Smooth muscle cell of the coronary artery (primary cell): ENCODE measurements around the gene TRPV2. TPM values are rescaled to one million over a fixed set of nuclear protein-coding genes. Genes with fewer than 3 reads are reported as not detected.

Experiments used
- total RNA-seq: library from RNA; depleted of rRNA; stranded (reverse); fragments of >200 nt; gene quantifications from 2 replicates; pipeline ENCODE4 v1.2.3, GENCODE V29; 2014; ENCODE audit warnings: low replicate concordance

Gene TRPV2
- 53.1 and 92.7 TPM in 2 replicates for total RNA-seq

GRCh38 chr17:16415031-16415924 lies at the start of gene TRPV2:
Gene TRPV2, plus strand, starts transcription at chr17:16415571. Its CDS starts 2,098 bp downstream, at chr17:16417669.

GRCh38 chr17:16380640-16381495 lies 34.5 kb upstream of the TRPV2 start, which contains the start of gene UBB:
Gene UBB, plus strand, starts transcription at chr17:16381091. Its CDS starts 817 bp downstream, at chr17:16381908.

Other genes with a start within 250 kb of the TRPV2 start
- gene NCOR1, start 200.0 kb upstream of the TRPV2 start, total RNA-seq = 60.7 and 66.1 TPM in 2 replicates
- gene PIGL, start 198.4 kb upstream of the TRPV2 start, total RNA-seq = 9.2 and 12.6 TPM in 2 replicates
- gene CENPV, start 62.1 kb upstream of the TRPV2 start, total RNA-seq = 4.8 and 28.1 TPM in 2 replicates
- gene UBB, start 34.5 kb upstream of the TRPV2 start, total RNA-seq = 3,973 and 7,249 TPM in 2 replicates
- 0.82 and 0.83 TPM in 2 replicates for gene LRRC75A, start 76.6 kb downstream of the TRPV2 start, total RNA-seq
- 2.2 and 5.3 TPM in 2 replicates for gene ZNF287, start 153.6 kb downstream of the TRPV2 start, total RNA-seq
- 3.5 and 4.1 TPM in 2 replicates for gene ZNF624, start 238.3 kb downstream of the TRPV2 start, total RNA-seq